ENCODE results near the gene LARP1.

- TF ChIP-seq CTCF (conservative IDR thresholded peaks at IDR 0.05), result no peak
- TF ChIP-seq ZFX (IDR thresholded peaks at IDR 0.05), result no peak
Observed at GRCh38 chr5:154850255-154851062, 95.3 kb downstream of the LARP1 start, which contains the start of gene FAXDC2.
